NCI-H1436 treated with DMSO at 0.1 percent for 48 hours (cell line): ENCODE data around the gene C9orf43.
A peak's percentile ranks its signal among the peaks of the same experiment; 100 is the strongest.
"Not testable (repeated sequence)": the region's sequence is repeated elsewhere in the genome, so short reads cannot be mapped to it uniquely, and the experiment has no call there.

Experiments used
- DNase-seq: peaks from one replicate; lab custom pipeline; 2025; lab: John Stamatoyannopoulos, UW

C9orf43 gene, protein sequence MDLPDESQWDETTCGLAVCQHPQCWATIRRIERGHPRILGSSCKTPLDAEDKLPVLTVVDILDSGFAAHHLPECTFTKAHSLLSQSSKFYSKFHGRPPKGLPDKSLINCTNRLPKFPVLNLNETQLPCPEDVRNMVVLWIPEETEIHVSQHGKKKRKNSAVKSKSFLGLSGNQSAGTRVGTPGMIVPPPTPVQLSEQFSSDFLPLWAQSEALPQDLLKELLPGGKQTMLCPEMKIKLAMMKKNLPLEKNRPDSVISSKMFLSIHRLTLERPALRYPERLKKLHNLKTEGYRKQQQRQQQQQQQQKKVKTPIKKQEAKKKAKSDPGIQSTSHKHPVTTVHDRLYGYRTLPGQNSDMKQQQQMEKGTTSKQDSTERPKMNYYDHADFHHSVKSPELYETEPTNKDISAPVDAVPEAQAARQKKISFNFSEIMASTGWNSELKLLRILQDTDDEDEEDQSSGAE

DNA sequence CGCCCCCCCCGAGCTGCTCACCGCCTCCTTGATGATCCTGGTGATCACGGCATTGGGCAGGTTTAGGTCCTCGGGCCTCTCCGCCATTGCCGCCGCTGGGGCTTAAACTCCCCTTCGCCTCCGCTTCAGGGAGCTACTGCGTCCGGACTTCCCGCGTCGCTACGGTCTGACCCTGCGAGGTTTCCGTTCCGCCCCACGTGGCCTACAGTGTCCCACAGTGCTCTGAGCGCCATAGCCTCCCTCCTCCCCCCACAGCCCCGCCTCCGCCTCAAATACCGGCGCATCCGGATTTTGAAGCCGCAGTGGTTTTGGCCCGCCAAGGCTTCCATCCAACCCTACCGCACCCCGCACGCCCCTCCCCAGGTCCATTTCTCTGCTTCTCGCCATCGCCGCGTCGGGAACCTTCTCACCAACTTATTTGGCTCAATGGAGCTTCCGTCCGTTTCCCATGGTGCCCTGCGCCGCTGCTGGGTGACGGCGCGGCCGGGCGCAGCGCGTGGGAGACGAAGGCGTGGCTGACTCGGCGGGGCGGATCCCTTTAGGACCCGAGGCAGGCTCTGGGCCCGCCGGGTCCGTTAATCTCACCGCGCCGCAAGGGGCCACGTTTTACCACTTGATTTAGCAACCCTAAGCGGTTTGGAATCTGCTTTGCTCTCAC is at the start of gene C9orf43, which contains the start of gene POLE3:
C9orf43 (plus strand) TSS at position 541 of the 658 bp plus-strand sequence. CDS start 2,747 bp downstream, outside the sequence.
POLE3 (minus strand) TSS at position 469 of the 658 bp plus-strand sequence; CDS start at position 87, 382 bp downstream.
- peak; percentile 53 for DNase-seq

DNA sequence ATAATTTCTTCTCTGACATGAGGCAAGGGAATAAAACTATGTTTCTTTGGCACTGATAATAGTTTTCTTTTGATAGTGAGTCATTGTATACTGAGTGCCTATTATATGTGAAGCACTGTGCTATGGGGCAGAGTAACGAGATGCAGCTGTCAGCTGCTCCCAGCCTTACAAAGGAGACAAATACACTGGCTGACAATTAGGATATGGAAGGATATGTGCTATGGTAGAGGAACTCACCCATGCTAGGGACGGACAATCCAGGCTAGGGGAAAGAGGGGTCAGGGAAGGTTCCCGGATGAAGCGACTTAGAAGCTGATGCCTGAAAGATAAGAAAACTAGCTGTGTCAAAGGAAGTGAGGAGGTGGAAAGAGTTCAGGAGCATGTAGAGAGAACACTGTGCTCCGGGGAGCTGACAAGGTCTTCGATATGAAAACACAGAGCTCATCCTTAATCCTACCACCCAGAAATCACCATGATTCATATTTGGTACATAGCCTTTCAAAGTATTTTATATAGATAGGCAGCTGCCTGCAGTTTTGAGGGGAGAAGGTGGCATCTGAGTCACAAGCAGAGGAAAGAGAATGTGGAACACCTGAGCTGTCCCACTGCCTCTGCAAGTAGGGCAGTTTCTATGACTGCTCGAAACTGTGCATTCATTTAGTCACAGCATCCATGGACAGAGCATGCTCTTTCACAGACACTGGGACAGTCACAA is 49.1 kb upstream of the C9orf43 start:
- peak; percentile 1 for DNase-seq

DNA sequence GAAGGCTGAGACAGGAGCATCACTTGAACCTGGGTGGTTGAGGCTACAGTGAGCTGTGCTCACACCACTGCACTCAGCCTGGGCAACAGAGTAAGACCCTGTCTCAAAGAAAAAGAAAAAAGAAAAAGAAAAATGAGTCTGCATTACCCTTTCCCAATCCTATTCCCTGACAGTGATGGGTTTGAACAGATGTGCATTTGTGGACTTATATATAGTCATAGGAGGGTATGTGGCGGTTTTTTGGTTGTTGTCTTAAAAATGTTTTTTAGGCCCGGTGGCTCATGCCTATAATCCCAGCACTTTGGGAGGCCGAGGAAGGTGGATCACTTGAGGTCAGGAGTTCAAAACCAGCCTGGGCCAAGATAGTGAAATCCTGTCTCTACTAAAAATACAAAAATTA is 47.2 kb upstream of the C9orf43 start:
- no peak for DNase-seq

- no peak for DNase-seq
Observed at GRCh38 chr9:113364951-113365350, 45.6 kb upstream of the C9orf43 start.

DNA sequence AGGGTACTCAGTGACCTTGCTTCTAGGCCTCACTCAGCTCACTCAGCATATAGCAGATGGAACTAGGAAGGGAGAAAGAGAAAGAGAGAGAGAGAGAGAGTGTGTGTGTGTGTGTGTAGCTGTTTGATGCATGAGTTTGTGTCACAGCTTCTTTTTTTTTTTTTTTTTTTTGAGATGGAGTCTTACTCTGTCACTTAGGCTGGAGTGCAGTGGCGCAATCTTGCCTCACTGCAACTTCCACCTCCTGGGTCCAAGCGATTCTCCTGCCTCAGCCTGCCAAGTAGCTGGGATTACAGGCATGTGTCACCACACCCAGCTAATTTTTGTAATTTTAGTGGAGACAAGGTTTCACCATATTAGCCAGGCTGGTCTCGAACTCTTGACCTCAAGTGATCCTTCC is 44.9 kb upstream of the C9orf43 start:
- DNase-seq = not testable (repeated sequence)

DNA sequence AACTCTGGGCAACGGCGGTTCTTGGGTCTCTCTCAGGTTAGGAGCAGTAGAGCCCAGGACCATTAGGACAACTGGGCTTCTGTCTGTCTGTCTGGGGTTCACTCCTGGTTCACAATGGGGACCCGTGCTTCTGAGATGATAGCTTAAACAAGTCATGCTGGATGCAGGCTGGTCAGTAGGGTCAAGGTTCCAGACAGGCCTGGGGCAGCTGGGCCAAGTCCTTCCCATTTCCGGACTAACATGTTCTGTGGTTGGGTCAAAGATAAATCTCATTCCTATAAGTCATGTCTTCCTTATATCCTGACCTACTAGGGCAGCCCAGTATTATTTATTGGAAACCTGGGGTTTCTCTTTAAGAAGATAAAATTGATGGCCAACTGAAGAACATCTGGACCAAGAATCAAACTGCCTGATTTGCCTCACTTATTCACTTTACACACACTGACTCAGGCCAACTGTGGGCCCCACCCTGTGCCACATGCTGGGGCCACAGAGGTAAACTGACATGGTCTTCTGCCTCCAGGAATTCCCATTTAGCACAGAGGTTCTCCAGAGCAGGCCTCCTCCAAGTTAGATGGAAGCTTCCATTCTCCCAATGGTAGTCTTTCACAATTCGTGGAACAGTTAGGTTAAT is 42.1 kb upstream of the C9orf43 start:
- no peak for DNase-seq

GRCh38 chr9:113368982-113369854 is 41.3 kb upstream of the C9orf43 start:
- DNase-seq = no peak

- no peak for DNase-seq
Observed at GRCh38 chr9:113369855-113370140, 40.7 kb upstream of the C9orf43 start.

- no peak for DNase-seq
Observed at GRCh38 chr9:113370806-113371325, 39.7 kb upstream of the C9orf43 start.

GRCh38 chr9:113372059-113372458 is 38.5 kb upstream of the C9orf43 start:
- no peak for DNase-seq

DNA sequence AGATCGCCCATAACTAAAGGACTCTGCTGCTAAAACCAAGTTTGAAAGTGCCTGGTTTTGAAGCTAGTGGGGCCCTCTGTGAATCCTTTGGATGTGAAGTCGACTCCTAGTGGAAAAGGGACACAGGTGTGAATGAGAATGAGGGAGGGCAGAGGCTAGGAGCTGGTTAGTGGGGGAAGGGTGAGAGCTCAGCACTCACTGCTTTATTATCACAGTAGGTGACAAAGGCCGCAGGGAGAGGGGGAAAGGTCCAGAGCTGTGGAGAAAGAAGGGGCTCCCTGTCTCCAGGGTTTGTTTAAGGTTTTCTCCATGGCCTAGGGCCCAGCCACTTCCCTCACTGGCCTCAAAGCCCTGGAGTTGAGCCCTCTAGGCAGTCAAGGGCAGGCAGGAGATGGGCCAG is 37.3 kb upstream of the C9orf43 start:
- DNase-seq = no peak

DNA sequence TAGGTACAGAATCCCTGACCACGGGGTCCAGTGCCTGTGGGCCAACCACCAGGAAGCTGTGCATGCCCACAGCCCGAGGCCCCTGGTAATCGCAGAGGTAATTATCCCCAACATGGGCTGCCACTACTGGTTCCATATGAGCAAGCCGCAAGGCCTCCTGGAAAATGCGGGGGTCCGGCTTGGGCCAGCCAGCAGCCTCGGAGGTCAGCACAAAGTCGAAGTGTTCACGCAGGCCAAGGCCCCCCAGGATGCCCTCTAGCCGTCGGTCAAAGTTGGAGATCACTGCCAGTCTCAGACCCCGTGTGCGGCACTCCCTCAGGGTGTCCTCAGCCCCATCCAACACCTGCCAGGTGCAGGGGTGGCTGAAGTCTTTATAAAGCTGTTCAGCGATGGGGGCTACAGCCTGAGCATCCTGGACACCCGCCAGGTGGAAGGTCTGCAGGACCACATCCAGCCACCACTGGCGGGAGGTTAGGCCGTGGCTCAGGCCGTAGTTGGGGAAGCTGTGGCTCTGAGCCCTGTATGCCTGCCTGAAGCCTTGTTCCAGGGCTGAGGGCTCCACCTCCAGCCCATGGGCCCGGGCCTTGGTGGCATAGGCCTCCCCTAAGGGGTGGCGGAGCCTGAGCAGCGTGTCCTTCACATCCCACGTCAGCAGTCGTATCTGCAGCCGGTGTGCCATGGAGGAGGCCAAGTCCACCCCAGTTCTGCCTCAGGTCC is 36.7 kb upstream of the C9orf43 start:
- DNase-seq = no peak

- no peak for DNase-seq
Observed at GRCh38 chr9:113375057-113376023, 35.2 kb upstream of the C9orf43 start.

GRCh38 chr9:113376634-113377567 is 33.6 kb upstream of the C9orf43 start, which contains the start of gene HDHD3:
TSS of gene HDHD3 (minus strand) at chr9:113376986. CDS start at chr9:113374354, 2,632 bp downstream.
- peak; percentile 0 for DNase-seq

DNA sequence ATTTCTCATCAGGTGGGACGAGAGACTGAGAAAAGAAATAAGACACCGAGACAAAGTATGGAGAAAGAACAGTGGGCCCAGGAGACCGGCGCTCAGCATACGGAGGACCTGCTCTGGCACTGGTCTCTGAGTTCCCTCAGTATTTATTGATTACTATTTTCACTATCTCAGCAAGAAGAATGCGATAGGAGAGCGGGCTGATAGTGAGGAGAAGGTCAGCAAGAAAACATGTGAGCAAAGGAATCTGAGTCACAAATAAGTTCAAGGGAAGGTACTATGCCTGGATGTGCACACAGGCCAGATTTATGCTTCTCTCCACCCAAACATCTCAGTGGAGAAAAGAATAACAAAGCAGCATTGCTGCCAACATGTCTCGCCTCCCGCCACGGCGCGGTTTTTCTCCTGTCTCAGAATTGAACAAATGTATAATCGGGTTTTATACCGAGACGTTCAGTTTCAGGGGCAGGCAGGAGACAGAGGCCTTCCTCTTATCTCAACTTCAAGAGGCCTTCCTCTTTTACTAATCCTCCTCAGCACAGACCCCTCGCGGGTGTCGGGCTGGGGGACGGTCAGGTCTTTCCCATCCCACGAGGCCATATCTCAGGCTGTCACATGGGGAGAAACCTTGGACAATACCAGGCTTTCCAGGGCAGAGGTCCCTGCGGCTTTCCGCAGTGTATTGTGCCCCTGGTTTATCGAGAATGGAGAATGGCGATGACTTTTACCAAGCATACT is 31.3 kb upstream of the C9orf43 start:
- not testable (repeated sequence) for DNase-seq

DNA sequence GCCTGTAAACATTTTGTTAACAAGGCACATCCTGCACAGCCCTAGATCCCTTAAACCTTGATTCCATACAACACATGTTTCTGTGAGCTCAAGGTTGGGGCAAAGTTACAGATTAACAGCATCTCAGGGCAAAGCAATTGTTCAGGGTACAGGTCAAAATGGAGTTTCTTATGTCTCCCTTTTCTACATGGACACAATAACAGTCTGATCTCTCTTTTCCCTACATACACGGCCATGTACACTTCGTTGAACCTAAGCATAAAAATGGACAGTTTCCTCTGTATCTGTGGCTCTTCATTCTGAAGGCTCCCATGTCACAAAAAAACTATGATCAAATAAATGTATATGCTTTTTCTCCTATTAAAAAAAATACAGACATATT is 30.7 kb upstream of the C9orf43 start:
- not testable (repeated sequence) for DNase-seq

DNA sequence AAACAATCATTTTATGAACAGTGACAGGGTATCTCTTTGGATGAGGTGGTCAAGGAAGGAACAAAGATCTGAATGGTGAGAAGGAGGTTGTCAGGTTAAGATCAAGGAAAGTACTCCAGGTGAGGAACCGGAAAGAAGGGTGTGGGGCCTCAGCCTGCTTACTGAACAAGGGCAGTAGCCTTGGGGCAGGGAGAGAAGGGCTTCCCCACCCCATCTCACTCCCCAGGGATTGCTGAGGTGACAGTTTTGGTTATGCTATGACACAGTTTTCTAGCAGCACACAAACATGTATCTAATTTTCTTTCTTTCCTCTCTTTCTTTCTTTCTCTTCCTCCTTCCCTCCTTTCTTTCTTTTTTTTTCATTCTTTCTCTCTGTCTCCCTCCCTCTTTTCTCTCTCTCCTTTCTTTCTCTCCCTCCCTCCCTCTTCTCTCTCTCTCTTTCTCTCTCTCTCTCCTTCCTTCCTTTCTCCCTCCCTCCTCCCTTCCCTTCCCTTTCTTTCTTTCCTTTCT is 29.6 kb upstream of the C9orf43 start:
- no peak for DNase-seq
